Right forelimb (tissue), 1 donor: ENCODE results near the gene SEPTIN11.

ENCODE experiments used
- DNase-seq: peaks from one replicate; pipeline ENCODE4 v3.0.0-alpha.2; 2018

The SEPTIN11 gene

GRCh38 chr4:76981644-76982043, 32.1 kb downstream of the SEPTIN11 start:
- no peak for DNase-seq

GRCh38 chr4:76982638-76983584, 33.4 kb downstream of the SEPTIN11 start:
- DNase-seq: no peak

GRCh38 chr4:76984127-76984526, 34.6 kb downstream of the SEPTIN11 start:
- DNase-seq: no peak

- DNase-seq: peak; percentile 77
Observed at GRCh38 chr4:76984788-76985211, 35.2 kb downstream of the SEPTIN11 start.

- peak; percentile 77 for DNase-seq
Observed at GRCh38 chr4:76987153-76987591, 37.6 kb downstream of the SEPTIN11 start.

- DNase-seq: no peak
Observed at GRCh38 chr4:76987685-76988084, 38.1 kb downstream of the SEPTIN11 start.

- no peak for DNase-seq
Observed at GRCh38 chr4:76989391-76990061, 40.0 kb downstream of the SEPTIN11 start.

GRCh38 chr4:76990288-76991080, 40.9 kb downstream of the SEPTIN11 start:
- no peak for DNase-seq

- no peak for DNase-seq
Observed at GRCh38 chr4:76991161-76991660, 41.7 kb downstream of the SEPTIN11 start.

- DNase-seq: no peak
Observed at GRCh38 chr4:76993787-76994641, 44.5 kb downstream of the SEPTIN11 start.

GRCh38 chr4:76995776-76996175, 46.2 kb downstream of the SEPTIN11 start:
- DNase-seq: no peak

GRCh38 chr4:76996445-76996844, 46.9 kb downstream of the SEPTIN11 start:
- no peak for DNase-seq

- no peak for DNase-seq
Observed at GRCh38 chr4:76997077-76997476, 47.5 kb downstream of the SEPTIN11 start.

- no peak for DNase-seq
Observed at GRCh38 chr4:76997532-76997931, 48.0 kb downstream of the SEPTIN11 start.

- DNase-seq: no peak
Observed at GRCh38 chr4:76998251-76998901, 48.8 kb downstream of the SEPTIN11 start.
